Fibroblast of skin of left quadriceps (primary cell): ENCODE data around the gene DNAJC28.
"Not testable (repeated sequence)": the region's sequence is repeated elsewhere in the genome, so short reads cannot be mapped to it uniquely, and the experiment has no call there.

Source experiments
- DNase-seq, 2 experiments: peaks; one replicate each; pipeline ENCODE4 v3.0.0-alpha.2; 2013; ENCODE audit warnings: low read depth in 2 of 2

The DNAJC28 gene, protein sequence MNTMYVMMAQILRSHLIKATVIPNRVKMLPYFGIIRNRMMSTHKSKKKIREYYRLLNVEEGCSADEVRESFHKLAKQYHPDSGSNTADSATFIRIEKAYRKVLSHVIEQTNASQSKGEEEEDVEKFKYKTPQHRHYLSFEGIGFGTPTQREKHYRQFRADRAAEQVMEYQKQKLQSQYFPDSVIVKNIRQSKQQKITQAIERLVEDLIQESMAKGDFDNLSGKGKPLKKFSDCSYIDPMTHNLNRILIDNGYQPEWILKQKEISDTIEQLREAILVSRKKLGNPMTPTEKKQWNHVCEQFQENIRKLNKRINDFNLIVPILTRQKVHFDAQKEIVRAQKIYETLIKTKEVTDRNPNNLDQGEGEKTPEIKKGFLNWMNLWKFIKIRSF

DNA sequence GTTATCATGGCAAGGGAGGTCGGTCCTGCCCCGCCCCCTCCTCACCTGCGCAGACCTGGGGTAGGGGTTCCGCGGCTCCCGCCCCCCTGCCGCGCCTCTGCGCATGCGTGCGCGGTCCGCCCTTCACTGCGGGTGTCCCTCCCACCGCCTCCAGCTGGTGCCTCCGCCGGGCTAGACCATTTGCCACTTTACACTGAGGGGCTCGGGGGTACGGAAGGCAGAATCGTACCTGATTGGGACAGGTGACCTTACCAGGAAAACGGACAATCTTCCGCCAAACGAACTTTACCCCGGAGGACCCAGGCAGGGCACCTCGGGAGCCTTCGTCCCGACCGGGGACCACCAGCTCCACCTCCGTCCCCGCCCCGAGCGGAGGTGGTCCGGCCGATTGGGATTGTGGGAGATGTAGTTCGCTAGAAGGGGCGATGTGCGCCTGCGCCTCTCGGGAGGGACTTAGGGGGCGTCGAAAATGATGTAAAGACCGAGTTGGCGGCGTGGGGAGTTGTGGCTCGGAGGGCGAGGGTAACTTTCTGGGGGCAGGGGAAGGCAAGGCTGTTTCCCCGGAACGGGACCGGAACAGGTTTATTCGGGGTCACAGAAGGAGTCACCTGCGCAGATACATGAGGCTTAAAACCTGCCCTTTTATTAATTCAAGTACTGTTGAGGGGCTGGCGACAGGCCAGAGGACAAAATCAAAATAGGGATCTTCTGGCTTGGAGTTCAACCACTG lies at the start of gene DNAJC28:
DNAJC28 (minus strand) TSS at position 344 of the 730 bp plus-strand sequence. CDS start 2,323 bp downstream, outside the sequence.
- DNase-seq: peak; percentile 87 to 88

DNA sequence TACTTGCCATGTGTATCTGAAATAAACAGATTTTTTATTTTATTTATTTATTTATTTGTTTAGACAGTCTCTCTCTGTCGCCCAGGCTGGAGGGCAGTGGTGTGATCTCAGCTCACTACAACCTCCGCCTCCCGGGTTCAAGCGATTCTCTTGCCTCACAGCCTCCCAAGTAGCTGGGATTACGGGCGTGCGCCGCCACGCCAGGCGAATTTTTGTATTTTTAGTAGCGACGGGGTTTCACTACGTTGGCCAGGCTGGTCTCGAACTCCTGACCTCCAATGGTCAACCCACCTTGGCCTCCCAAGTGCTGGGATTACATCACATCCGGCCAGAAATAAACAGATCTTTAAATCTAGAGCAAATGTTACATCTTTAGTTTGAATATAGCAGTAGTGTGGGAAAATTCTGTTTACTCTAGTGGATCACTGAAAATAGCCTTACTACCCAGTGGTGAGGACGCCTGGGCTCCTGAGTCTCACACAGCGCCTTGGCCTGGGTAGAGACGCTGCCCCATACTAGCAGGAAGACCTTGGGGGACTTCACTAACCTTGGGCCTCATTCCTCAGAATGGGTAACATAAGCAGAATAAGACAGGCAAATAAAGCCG lies 49.7 kb upstream of the DNAJC28 start:
- DNase-seq: no peak

GRCh38 chr21:33540711-33541104 lies 49.2 kb upstream of the DNAJC28 start:
- DNase-seq: no peak

GRCh38 chr21:33539616-33540015 lies 48.1 kb upstream of the DNAJC28 start:
- peak; percentile 6 to 11 for DNase-seq

DNA sequence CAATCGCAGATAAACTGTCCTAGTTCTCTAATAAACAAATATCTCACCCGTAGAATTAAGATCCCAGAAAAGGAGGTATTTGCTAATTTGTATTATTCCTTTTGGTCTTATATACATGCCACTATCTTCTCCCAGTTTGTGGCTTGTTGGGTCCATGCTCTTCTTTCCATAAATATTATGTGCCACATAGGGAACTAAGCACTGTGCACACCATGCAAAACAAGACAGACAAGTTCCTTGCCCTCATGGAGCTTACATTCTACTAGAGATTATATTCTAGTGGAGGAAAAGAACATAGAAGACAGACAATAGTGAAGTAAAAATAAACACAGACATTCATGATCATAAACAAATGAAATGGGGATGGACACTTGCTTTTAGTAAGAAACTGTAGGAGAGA lies 45.7 kb upstream of the DNAJC28 start:
- no peak for DNase-seq

GRCh38 chr21:33531007-33531406 lies 39.5 kb upstream of the DNAJC28 start:
- no peak for DNase-seq

- DNase-seq: no peak
Observed at GRCh38 chr21:33522953-33523349, 31.4 kb upstream of the DNAJC28 start.

GRCh38 chr21:33522297-33522952 lies 30.9 kb upstream of the DNAJC28 start:
- DNase-seq: no peak

- DNase-seq: no peak
Observed at GRCh38 chr21:33518899-33519298, 27.4 kb upstream of the DNAJC28 start.

- no peak for DNase-seq
Observed at GRCh38 chr21:33514229-33514628, 22.7 kb upstream of the DNAJC28 start.

DNA sequence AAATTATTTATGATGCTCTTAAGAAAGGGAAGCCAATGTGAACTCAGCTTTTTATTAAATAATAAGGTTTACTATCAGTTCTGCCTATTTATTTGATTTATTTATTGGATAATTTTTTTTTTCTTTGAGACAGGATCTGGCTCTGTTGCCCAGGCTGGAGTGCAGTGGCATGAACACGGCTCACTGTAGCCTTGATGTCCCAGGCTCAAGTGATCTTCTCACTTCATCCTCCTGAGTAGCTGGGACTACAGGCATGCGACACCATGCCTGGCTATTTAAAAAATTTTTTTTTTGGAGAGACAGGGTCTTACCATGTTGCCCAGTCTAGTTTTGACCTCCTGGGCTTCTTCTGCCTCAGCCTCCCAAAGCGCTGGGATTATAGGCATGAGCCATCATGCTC lies 21.0 kb upstream of the DNAJC28 start:
- no peak for DNase-seq

- no peak for DNase-seq
Observed at GRCh38 chr21:33511639-33512038, 20.1 kb upstream of the DNAJC28 start.

GRCh38 chr21:33510826-33511225 lies 19.3 kb upstream of the DNAJC28 start:
- DNase-seq: no peak

DNA sequence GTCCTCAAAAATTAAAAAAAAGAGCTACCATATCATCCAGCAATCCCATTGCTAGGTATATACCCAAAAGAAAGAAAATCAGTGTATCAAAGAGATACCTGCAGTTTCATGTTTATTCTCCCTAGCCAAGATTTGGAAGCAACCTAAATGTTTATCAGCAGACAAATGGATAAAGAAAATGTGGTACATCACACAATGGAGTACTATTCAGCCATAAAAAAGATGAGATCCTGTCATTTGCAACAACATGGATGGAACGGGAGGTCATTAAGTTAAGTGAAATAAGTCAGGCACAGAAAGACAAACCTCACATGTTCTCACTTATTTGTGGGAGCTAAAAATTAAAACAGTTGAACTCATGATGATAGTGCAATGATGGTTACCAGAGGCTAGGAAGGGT lies 15.5 kb upstream of the DNAJC28 start:
- not testable (repeated sequence) for DNase-seq

GRCh38 chr21:33505833-33506232 lies 14.3 kb upstream of the DNAJC28 start:
- no peak for DNase-seq

DNA sequence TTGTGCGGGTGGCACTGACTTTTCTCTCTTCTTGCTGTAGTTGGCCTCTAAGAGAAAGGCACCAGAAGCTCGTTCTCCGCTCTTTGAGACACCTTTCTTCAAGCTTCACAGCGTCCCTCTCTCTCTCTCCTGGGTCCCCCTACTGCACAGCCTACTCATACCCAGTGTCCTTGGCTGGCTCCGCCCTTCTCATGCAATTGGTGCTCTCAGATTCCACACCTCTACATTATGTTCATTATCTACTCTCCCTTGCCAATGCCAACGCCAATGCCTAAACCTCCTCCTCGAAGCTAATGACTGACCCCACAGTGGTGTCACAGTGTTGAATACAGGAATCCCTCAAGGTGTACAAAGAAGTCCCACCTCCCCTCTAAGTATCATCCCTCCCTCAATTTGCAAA lies 4.8 kb upstream of the DNAJC28 start:
- no peak for DNase-seq

GRCh38 chr21:33495743-33496142 lies 4.2 kb upstream of the DNAJC28 start:
- no peak for DNase-seq

GRCh38 chr21:33493756-33494155 lies 2.2 kb upstream of the DNAJC28 start:
- no peak for DNase-seq

GRCh38 chr21:33492571-33492970 lies 1.1 kb upstream of the DNAJC28 start:
- DNase-seq: peak; percentile 31 to 43

DNA sequence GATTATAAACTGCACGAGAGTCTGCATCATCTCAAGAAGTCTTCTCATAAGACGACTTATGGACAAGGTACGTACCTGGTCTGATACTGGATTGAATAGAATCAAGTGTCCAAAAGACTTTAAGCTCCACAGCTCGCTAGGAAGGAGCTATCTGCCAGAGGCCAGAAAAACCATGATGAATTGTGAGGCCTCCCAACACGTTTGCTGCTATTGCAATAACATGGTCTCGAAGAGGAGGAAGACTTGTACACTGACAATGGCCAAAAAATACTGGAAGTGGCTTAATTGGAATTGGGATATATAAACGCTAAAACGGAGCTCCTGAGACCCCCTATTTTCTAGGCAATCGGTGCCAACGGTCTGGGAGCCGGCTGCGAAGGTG lies 534 bp downstream of the DNAJC28 start:
- no peak for DNase-seq

- DNase-seq: no peak
Observed at GRCh38 chr21:33488936-33489335, 2.6 kb downstream of the DNAJC28 start.

DNA sequence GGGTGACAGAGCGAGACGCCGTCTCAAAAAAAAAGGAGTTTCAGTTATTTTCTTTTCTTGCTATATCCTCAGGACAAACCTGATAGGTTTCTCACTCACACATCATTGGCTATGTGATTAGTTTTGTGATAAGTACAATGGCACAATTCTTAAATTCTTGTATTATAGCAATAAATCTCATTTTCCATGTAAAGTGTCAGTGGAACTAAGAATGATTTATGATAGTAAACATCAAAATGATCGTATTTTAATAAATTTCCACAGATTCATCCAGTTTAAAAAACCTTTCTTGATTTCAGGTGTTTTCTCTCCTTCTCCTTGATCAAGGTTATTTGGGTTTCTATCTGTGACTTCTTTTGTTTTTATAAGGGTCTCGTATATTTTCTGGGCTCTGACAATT lies 3.5 kb downstream of the DNAJC28 start:
- DNase-seq: no peak
